ENCODE data around the gene ABLIM3. TPM values are rescaled to one million over a fixed set of nuclear protein-coding genes. Genes with fewer than 3 reads are reported as not detected.

ABLIM3 gene
- total RNA-seq, 2 experiments from 2014 or later: 0.07 TPM; not detected in 1

GRCh38 chr5:149228618-149229297 is 87.5 kb downstream of the ABLIM3 start:
- Mint-ChIP-seq H3K27me3 (no peaks in the 10 kb centered on the region), H3K27ac (no peak overlapping the region), H3K4me1 (no peaks in the 10 kb centered on the region), H3K4me3 (no peak overlapping the region), H3K36me3 (ENCODE audit: low read depth) (no peaks in the 10 kb centered on the region), H3K9me3 (ENCODE audit: low read depth) (no peaks in the 10 kb centered on the region)
- intact Hi-C loops (cut with DNase I, micrococcal nuclease): no loop called here
- DNase-seq (no peak), ATAC-seq (peak; percentile 19)
- ChIA-PET CTCF (no interaction called here), POLR2A (no interaction called here)

GRCh38 chr5:149229298-149229937 is 88.1 kb downstream of the ABLIM3 start:
- Mint-ChIP-seq H3K4me3 (no peak overlapping the region), H3K9me3 (ENCODE audit: low read depth) (no peaks in the 10 kb centered on the region), H3K27ac (no peak overlapping the region), H3K4me1 (no peaks in the 10 kb centered on the region), H3K27me3 (no peaks in the 10 kb centered on the region), H3K36me3 (ENCODE audit: low read depth) (no peaks in the 10 kb centered on the region)
- no peak for DNase-seq
- no peak for ATAC-seq
- intact Hi-C loops (cut with DNase I, micrococcal nuclease): no loop called here
- ChIA-PET CTCF (interaction anchor here (1.0 kb wide), 1 partner anchor 35 kb away, joined by 4 read pairs; no protein-coding TSS in a partner anchor), POLR2A (no interaction called here)

- Mint-ChIP-seq H3K27ac (no peak overlapping the region), H3K4me1 (peaks cover 17% of the 10 kb centered on the region), H3K36me3 (ENCODE audit: low read depth) (peaks cover 3% of the 10 kb centered on the region), H3K9me3 (ENCODE audit: low read depth) (no peaks in the 10 kb centered on the region), H3K4me3 (no peak overlapping the region), H3K27me3 (no peaks in the 10 kb centered on the region)
- CTCF ChIA-PET: interaction anchor here (0.7 to 1.6 kb wide), 4 partner anchors 13 to 502 kb away, joined by 3 to 9 read pairs (median 4); no protein-coding TSS in a partner anchor
- DNase-seq (no peak), ATAC-seq (no peak)
- intact Hi-C loops (cut with DNase I, micrococcal nuclease): no loop called here
- POLR2A ChIA-PET: no interaction called here
These were observed 94.5 kb downstream of the ABLIM3 start for GRCh38 chr5:149235841-149236240.

- no peaks in the 10 kb centered on the region for H3K9me3 Mint-ChIP-seq (ENCODE audit: low read depth)
- ATAC-seq (no peak), DNase-seq (no peak)
- no peaks in the 10 kb centered on the region for H3K27me3 Mint-ChIP-seq
- H3K36me3 Mint-ChIP-seq (ENCODE audit: low read depth): peaks cover 3% of the 10 kb centered on the region
- CTCF ChIA-PET: no interaction called here
- POLR2A ChIA-PET: no interaction called here
- intact Hi-C loops (cut with DNase I, micrococcal nuclease): no loop called here
- peaks cover 32% of the 10 kb centered on the region for H3K4me1 Mint-ChIP-seq
- H3K27ac Mint-ChIP-seq: no peak overlapping the region
- H3K4me3 Mint-ChIP-seq: no peak overlapping the region
These were observed 96.4 kb downstream of the ABLIM3 start for GRCh38 chr5:149237662-149238061.

DNA sequence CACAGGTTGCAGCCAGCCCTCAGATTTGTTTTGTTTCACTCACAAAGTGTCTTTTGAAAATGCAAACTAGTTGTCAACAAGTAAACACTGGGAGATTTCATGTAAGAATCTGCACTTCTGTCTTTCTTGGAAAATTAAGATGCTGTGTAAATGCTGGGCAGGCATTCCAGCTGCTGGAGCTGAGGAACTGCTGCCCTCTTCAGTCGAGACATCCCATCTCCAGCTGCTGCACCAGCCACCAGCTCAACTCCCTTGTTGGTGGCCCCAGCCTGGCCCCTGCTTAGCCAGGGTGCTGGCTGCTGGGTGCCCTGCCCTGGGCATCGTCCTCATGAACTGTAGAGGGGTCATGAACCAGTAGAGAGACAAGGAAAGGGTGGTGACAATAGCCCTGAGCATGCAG is 97.2 kb downstream of the ABLIM3 start:
- ATAC-seq: no peak
- H3K27ac Mint-ChIP-seq: no peak overlapping the region
- H3K27me3 Mint-ChIP-seq: no peaks in the 10 kb centered on the region
- ChIA-PET CTCF (no interaction called here), POLR2A (no interaction called here)
- no peak for DNase-seq
- intact Hi-C loops (cut with DNase I, micrococcal nuclease): no loop called here
- H3K4me3 Mint-ChIP-seq: no peak overlapping the region
- peaks cover 3% of the 10 kb centered on the region for H3K36me3 Mint-ChIP-seq (ENCODE audit: low read depth)
- H3K9me3 Mint-ChIP-seq (ENCODE audit: low read depth): no peaks in the 10 kb centered on the region
- H3K4me1 Mint-ChIP-seq: peaks cover 32% of the 10 kb centered on the region

GRCh38 chr5:149239917-149240316 is 98.6 kb downstream of the ABLIM3 start:
- Mint-ChIP-seq H3K4me3 (no peak overlapping the region), H3K27me3 (no peaks in the 10 kb centered on the region), H3K36me3 (ENCODE audit: low read depth) (peaks cover 3% of the 10 kb centered on the region), H3K4me1 (peaks cover 32% of the 10 kb centered on the region), H3K27ac (peak overlapping the region; percentile 91), H3K9me3 (ENCODE audit: low read depth) (no peaks in the 10 kb centered on the region)
- ChIA-PET POLR2A (no interaction called here), CTCF (interaction anchor here (0.7 to 0.9 kb wide), 3 partner anchors 59 to 132 kb away, joined by 3 to 5 read pairs (median 4); partner anchors contain the start of gene ABLIM3)
- intact Hi-C loops (cut with DNase I, micrococcal nuclease): loop anchor here in 1 of 2 experiments (1.0 kb wide), 1 partner anchor 531 kb away; no protein-coding TSS in a partner anchor
- ATAC-seq (no peak), DNase-seq (no peak)

- ChIA-PET POLR2A (no interaction called here), CTCF (interaction anchor here (0.7 to 0.9 kb wide), 3 partner anchors 59 to 132 kb away, joined by 3 to 5 read pairs (median 4); partner anchors contain the start of gene ABLIM3)
- no peaks in the 10 kb centered on the region for H3K9me3 Mint-ChIP-seq (ENCODE audit: low read depth)
- ATAC-seq: peak; percentile 95
- peak overlapping the region; percentile 91 for H3K27ac Mint-ChIP-seq
- no peaks in the 10 kb centered on the region for H3K27me3 Mint-ChIP-seq
- H3K4me1 Mint-ChIP-seq: peaks cover 32% of the 10 kb centered on the region
- H3K36me3 Mint-ChIP-seq (ENCODE audit: low read depth): peaks cover 3% of the 10 kb centered on the region
- H3K4me3 Mint-ChIP-seq: peak overlapping the region; percentile 34
- DNase-seq: peak; percentile 91
- intact Hi-C loops (cut with DNase I, micrococcal nuclease): loop anchor here in 1 of 2 experiments (1.0 kb wide), 1 partner anchor 531 kb away; no protein-coding TSS in a partner anchor
These were observed 99.2 kb downstream of the ABLIM3 start for GRCh38 chr5:149240354-149240998.

- no peak overlapping the region for H3K27ac Mint-ChIP-seq
- H3K27me3 Mint-ChIP-seq: no peaks in the 10 kb centered on the region
These were observed 101.0 kb downstream of the ABLIM3 start for GRCh38 chr5:149242339-149242738.

GRCh38 chr5:149246906-149247305 is 105.6 kb downstream of the ABLIM3 start:
- H3K27me3 Mint-ChIP-seq: no peaks in the 10 kb centered on the region
- ChIA-PET CTCF (interaction anchor here (0.6 kb wide), 1 partner anchor 12 kb away, joined by 3 read pairs; no protein-coding TSS in a partner anchor), POLR2A (no interaction called here)
- ATAC-seq (no peak), DNase-seq (no peak)
- no peaks in the 10 kb centered on the region for H3K36me3 Mint-ChIP-seq (ENCODE audit: low read depth)
- no peak overlapping the region for H3K27ac Mint-ChIP-seq
- no peaks in the 10 kb centered on the region for H3K9me3 Mint-ChIP-seq (ENCODE audit: low read depth)
- no peak overlapping the region for H3K4me3 Mint-ChIP-seq
- peaks cover 6% of the 10 kb centered on the region for H3K4me1 Mint-ChIP-seq
- intact Hi-C loops (cut with DNase I, micrococcal nuclease): no loop called here

More at GRCh38 chr5:149242339-149242738, 101.0 kb downstream of the ABLIM3 start:
- intact Hi-C loops (cut with DNase I, micrococcal nuclease): no loop called here
- ChIA-PET CTCF (no interaction called here), POLR2A (no interaction called here)
- Mint-ChIP-seq H3K36me3 (ENCODE audit: low read depth) (peaks cover 3% of the 10 kb centered on the region), H3K4me1 (peaks cover 32% of the 10 kb centered on the region), H3K4me3 (no peak overlapping the region), H3K9me3 (ENCODE audit: low read depth) (no peaks in the 10 kb centered on the region)
- ATAC-seq: no peak
- DNase-seq: no peak

DNA sequence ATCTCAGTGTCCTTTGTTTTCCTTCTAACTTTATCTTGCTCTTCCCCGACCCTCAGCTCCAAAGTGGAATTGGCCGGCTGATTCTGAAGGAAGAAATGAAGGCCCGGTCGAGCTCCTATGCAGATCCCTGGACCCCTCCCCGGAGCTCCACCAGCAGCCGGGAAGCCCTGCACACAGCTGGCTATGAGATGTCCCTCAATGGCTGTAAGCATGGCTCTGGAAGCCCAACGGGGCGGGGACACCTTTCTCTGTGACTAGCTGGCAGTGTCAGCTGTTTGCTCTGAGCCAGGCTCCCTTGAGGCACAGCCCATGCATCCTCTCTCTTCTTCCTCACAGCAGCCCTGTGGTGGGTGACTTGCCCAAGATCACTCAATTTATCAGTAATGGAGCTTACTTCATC is 106.4 kb downstream of the ABLIM3 start:
- no peak overlapping the region for H3K27ac Mint-ChIP-seq
- intact Hi-C loops (cut with DNase I, micrococcal nuclease): no loop called here
- ATAC-seq: no peak
- no peak overlapping the region for H3K4me3 Mint-ChIP-seq
- no peak for DNase-seq
- no peaks in the 10 kb centered on the region for H3K27me3 Mint-ChIP-seq
- H3K4me1 Mint-ChIP-seq: no peaks in the 10 kb centered on the region
- no peaks in the 10 kb centered on the region for H3K9me3 Mint-ChIP-seq (ENCODE audit: low read depth)
- H3K36me3 Mint-ChIP-seq (ENCODE audit: low read depth): no peaks in the 10 kb centered on the region
- CTCF ChIA-PET: interaction anchor here (0.6 to 1.3 kb wide), 3 partner anchors 17 to 176 kb away, joined by 3 to 7 read pairs (median 3); partner anchors contain the start of gene ABLIM3
- POLR2A ChIA-PET: no interaction called here

- POLR2A ChIA-PET: no interaction called here
- peaks cover 2% of the 10 kb centered on the region for H3K9me3 Mint-ChIP-seq (ENCODE audit: low read depth)
- H3K36me3 Mint-ChIP-seq (ENCODE audit: low read depth): no peaks in the 10 kb centered on the region
- no peaks in the 10 kb centered on the region for H3K4me1 Mint-ChIP-seq
- no peak overlapping the region for H3K4me3 Mint-ChIP-seq
- CTCF ChIA-PET: no interaction called here
- H3K27me3 Mint-ChIP-seq: no peaks in the 10 kb centered on the region
- no peak overlapping the region for H3K27ac Mint-ChIP-seq
- DNase-seq (no peak), ATAC-seq (no peak)
- intact Hi-C loops (cut with DNase I, micrococcal nuclease): no loop called here
These were observed 110.3 kb downstream of the ABLIM3 start for GRCh38 chr5:149251546-149251945.
